HepG2 (cell line): Measurements from ENCODE around the gene CACNB4. TPM values are rescaled to one million over a fixed set of nuclear protein-coding genes. Genes with fewer than 3 reads are reported as not detected.

Experiments used
- ATAC-seq: fragments of 200-7000 bp; cut with Tn5 transposase; 3 replicates; pipeline ENCODE4 v1.9.1; 2020; ENCODE audit warnings: mild to moderate bottlenecking, moderate library complexity
- BruUV-seq: library from RNA; stranded (reverse); fragments of 400-500 nt; replicated peaks from 2 replicates; lab custom pipeline; 2021; lab: Mats Ljungman, UMichigan
- CTCF ChIA-PET: fragments of 300-600 bp; formaldehyde crosslinking; extraction: SDS; loops from one replicate; lab custom pipeline; 2021; ENCODE audit warnings: low total read pairs, inconsistent platforms, low intra/inter-chr PET ratio; lab: Yijun Ruan, JAX
- POLR2A ChIA-PET: fragments of 350-600 bp; sonication (Branson Sonifier 250); formaldehyde crosslinking; loops from one replicate; lab custom pipeline; 2020; ENCODE audit warnings: antibody characterized with exemption, inconsistent platforms; lab: Yijun Ruan, JAX
- DNase-seq: peaks from one replicate; pipeline ENCODE4 v3.0.0-alpha.2; 2015; ENCODE audit warnings: low spot score
- FAIRE-seq: peaks from 3 replicates; lab custom pipeline; 2011; peaks lifted over from hg19 to GRCh38; lab: Jason Lieb, UNC
- H2AFZ ChIP-seq: one replicate; pipeline ENCODE4 v1.6.1; 2011; ENCODE audit warnings: low read length, inconsistent platforms
- H3K27ac ChIP-seq: fragments of 300-600 bp; 3 replicates; pipeline ENCODE4 v1.8.0; 2011; ENCODE audit warnings: mixed run types, mild to moderate bottlenecking, mixed read lengths, low read length, inconsistent platforms; ENCODE audit not compliant: insufficient read depth; ENCODE audit errors: extremely low read length
- H3K27me3 ChIP-seq, 2 experiments: fragments of 200-600 bp in 1 of 2; 2 replicates in 1 of 2; 3 replicates in 1 of 2; pipeline versions ENCODE4 v1.6.0 to v1.8.0; 2011; ENCODE audit warnings: low read length in 2 of 2, mild to moderate bottlenecking in 2 of 2, moderate library complexity in 2 of 2, inconsistent platforms in 1 of 2; ENCODE audit not compliant: insufficient read depth in 2 of 2, control insufficient read depth in 1 of 2
- H3K36me3 ChIP-seq, 2 experiments: fragments of 200-600 bp in 1 of 2; replicated peaks in 1 of 2; 2 replicates in 1 of 2; 3 replicates in 1 of 2; pipeline versions ENCODE4 v1.5.1 to v1.8.0; 2011; ENCODE audit warnings: low read length in 2 of 2, inconsistent platforms in 1 of 2; ENCODE audit not compliant: insufficient read depth in 2 of 2, control insufficient read depth in 1 of 2
- H3K4me1 ChIP-seq: 2 replicates; pipeline ENCODE4 v1.5.1; 2012; ENCODE audit warnings: low read length, inconsistent platforms; ENCODE audit not compliant: insufficient read depth
- H3K4me2 ChIP-seq: 2 replicates; pipeline ENCODE4 v1.6.0; 2011; ENCODE audit warnings: low read depth, low read length, inconsistent platforms
- H3K4me3 ChIP-seq, 3 experiments: fragments of 200-600 bp in 1 of 3; sonication (generic), shearing (Covaris generic) in 1 of 3; replicated peaks in 1 of 3; 2 replicates each; pipeline ENCODE4 v1.5.1; 2011 to 2016; ENCODE audit warnings: low read length in 3 of 3, inconsistent platforms in 2 of 3, low read depth in 2 of 3, mild to moderate bottlenecking in 2 of 3, control low read depth in 1 of 3, mixed read lengths in 1 of 3; ENCODE audit not compliant: insufficient read depth in 1 of 3
- H3K79me2 ChIP-seq: one replicate; pipeline ENCODE4 v1.6.1; 2011; ENCODE audit warnings: low read length, inconsistent platforms; ENCODE audit not compliant: insufficient read depth
- H3K9ac ChIP-seq: 2 replicates; pipeline ENCODE4 v1.6.0; 2011; ENCODE audit warnings: mild to moderate bottlenecking, low read depth, low read length, inconsistent platforms; ENCODE audit not compliant: insufficient read depth
- H3K9me3 ChIP-seq: 2 replicates; pipeline ENCODE4 v1.5.1; 2012; ENCODE audit warnings: mild to moderate bottlenecking, low read length
- H4K20me1 ChIP-seq: 2 replicates; pipeline ENCODE4 v1.6.0; 2011; ENCODE audit warnings: inconsistent platforms, mild to moderate bottlenecking, low read length, moderate library complexity; ENCODE audit not compliant: insufficient read depth
- AHDC1 ChIP-seq: sonication (generic); formaldehyde crosslinking; IDR thresholded peaks from 2 replicates; pipeline ENCODE4 v1.5.1; 2020; ENCODE audit warnings: mild to moderate bottlenecking, missing genetic modification reagents, borderline replicate concordance
- HDAC2 ChIP-seq: sonication (generic); formaldehyde crosslinking; IDR thresholded peaks from 2 replicates; pipeline ENCODE4 v1.4.0; 2020; ENCODE audit warnings: missing genetic modification reagents
- HMG20B ChIP-seq: conservative IDR thresholded peaks from 2 replicates; pipeline ENCODE4 v1.6.1; 2016; ENCODE audit warnings: missing genetic modification reagents, missing compliant biosample characterization
- HNF1A ChIP-seq, 2 experiments: sonication (generic) in 1 of 2; formaldehyde crosslinking in 1 of 2; IDR thresholded peaks; 2 replicates each; pipeline versions ENCODE4 v1.4.0 to v1.6.1; 2016 to 2020; ENCODE audit warnings: borderline replicate concordance in 1 of 2, low read depth in 1 of 2, mild to moderate bottlenecking in 1 of 2, missing genetic modification reagents in 1 of 2
- PHB2 ChIP-seq: fragments of 450-650 bp; IDR thresholded peaks from 2 replicates; pipeline ENCODE4 v1.6.1; 2018; ENCODE audit not compliant: partially characterized antibody
- ZBTB49 ChIP-seq: sonication (generic); formaldehyde crosslinking; IDR thresholded peaks from 2 replicates; pipeline ENCODE4 v1.4.0; 2020; ENCODE audit warnings: missing genetic modification reagents, borderline replicate concordance
- ZNF232 ChIP-seq: sonication (generic); formaldehyde crosslinking; IDR thresholded peaks from 2 replicates; pipeline ENCODE4 v1.4.0; 2020; ENCODE audit warnings: missing genetic modification reagents, borderline replicate concordance
- WGBS: methylation state at CpG from one replicate; pipeline ENCODE4 v1.1.6; 2017; ENCODE audit warnings: low lambda C conversion rate; 5-methylcytosine and 5-hydroxymethylcytosine counted together
- in situ Hi-C: cut with HindIII; loops from 2 replicates; pipeline ENCODE4 v1.10.0; 2017; ENCODE audit warnings: low pct_unique_long_range_greater_than_20kb; ENCODE audit not compliant: extremely low pct_ligation_motif_present
- intact Hi-C: fragments of 100-400 bp; cut with micrococcal nuclease; formaldehyde crosslinking; loops from one replicate; pipeline ENCODE4 v1.10.0; 2022; ENCODE audit not compliant: unreplicated experiment
- polyA plus RNA-seq, 8 experiments: library from polyadenylated mRNA; depleted of rRNA in 3 of 8; stranded (reverse) in 7 of 8; unstranded in 1 of 8; fragments of >200 nt; fragmentation: Illumina TruSeq in 4 of 8; extraction: Trizol in 4 of 8; gene quantifications; 2 replicates each; pipeline versions ENCODE4 v1.2.1 to v1.2.3, GENCODE V29; 2011 to 2016; ENCODE audit warnings: low read depth in 4 of 8, missing spikeins in 1 of 8, mixed read lengths in 1 of 8; ENCODE audit not compliant: insufficient read depth in 1 of 8
- total RNA-seq, 5 experiments: library from RNA; depleted of rRNA; stranded (reverse); fragments of >200 nt; fragmentation: Illumina TruSeq; extraction: Trizol; gene quantifications; 2 replicates each; pipeline ENCODE4 v1.2.3, GENCODE V29; 2016; ENCODE audit warnings: low read depth in 1 of 5

CACNB4 gene
- total and polyA plus RNA-seq, 2 of the 13 experiments (the other 11 are each of a cell fraction or from before 2014, with no cell fraction given): 5.1 to 14.3 TPM

- TF ChIP-seq ZNF232: 0 out of 2 replicates have a peak, but pooled peaks have one; percentile 2
- 0 out of 2 replicates have a peak, but pooled peaks have one; percentile 6 for TF ChIP-seq ZBTB49
Measured at GRCh38 chr2:151828890-151829324, 269.9 kb downstream of the CACNB4 start (continued).

GRCh38 chr2:151828143-151828889 is 270.5 kb downstream of the CACNB4 start, which contains the start of gene ARL5A:
Gene ARL5A, minus strand, starts transcription at chr2:151828421. Its CDS starts 245 bp downstream, at chr2:151828176.
- Histone ChIP-seq H3K4me3 (peak within 1 kb of the TSS; percentile 94 to 98 (median 95)), H3K27me3 (no peaks in the 10 kb centered on the region; a peak in 1 of 5 replicates), H3K36me3 (no peaks in the 10 kb centered on the region), H4K20me1 (peaks cover 38% of the 10 kb centered on the region), H3K9ac (peak within 1 kb of the TSS; percentile 94), H3K27ac (peak within 1 kb of the TSS; percentile 77), H2AFZ (peak within 1 kb of the TSS; percentile 73), H3K4me2 (peak within 1 kb of the TSS; percentile 88), H3K4me1 (peaks cover 66% of the 10 kb centered on the region), H3K9me3 (no peaks in the 10 kb centered on the region), H3K79me2 (peaks cover 49% of the 10 kb centered on the region)
- no TSS peak for BruUV-seq
- ATAC-seq (peak; percentile 95), FAIRE-seq (peak; percentile 68), DNase-seq (peak; percentile 95)
- POLR2A ChIA-PET: interaction anchor here (0.6 to 3.2 kb wide), 39 partner anchors 9 to 889 kb away, joined by 3 to 41 read pairs (median 4); partner anchors contain the start of gene PRPF40A
- under 1% methylated on average over 40 of the region's 64 CpGs for WGBS
- intact Hi-C loops: loop anchor here (1.0 to 5.0 kb wide), 3 partner anchors 15 to 199 kb away; no protein-coding TSS in a partner anchor
- CTCF ChIA-PET: interaction anchor here (2.0 kb wide), 1 partner anchor 197 kb away, joined by 7 read pairs; no protein-coding TSS in a partner anchor
- in situ Hi-C loops: loop anchor here (10.0 kb wide), 1 partner anchor 886 kb away; the partner anchor contains the start of genes ARL6IP6 and PRPF40A
- TF ChIP-seq HNF1A (IDR thresholded peaks at IDR 0.05; ENCODE audit: low read depth) (no peak), HNF1A (CRISPR knock-in tag; IDR thresholded peaks at IDR 0.05; ENCODE audit: borderline replicate concordance) (peak; percentile 51; the same call in 1 of the 2 replicates), AHDC1 (no peak), PHB2 (no peak), HMG20B (CRISPR knock-in tag) (no peak), HDAC2 (CRISPR knock-in tag) (peak; percentile 64)
